Activated CD4-positive, alpha-beta T cell treated with anti-CD3 and anti-CD28 coated beads, Interleukin-2, amount 10 ng/mL, durations not matched to agents 24 days and 14 days (primary cell): ENCODE results near the gene ANKRD44. TPM values are rescaled to one million over a fixed set of nuclear protein-coding genes. Genes with fewer than 3 reads are reported as not detected.
"Not testable (repeated sequence)": the region's sequence is repeated elsewhere in the genome, so short reads cannot be mapped to it uniquely, and the experiment has no call there.

Source experiments
- DNase-seq: peaks from one replicate; pipeline ENCODE4 v3.0.0; 2022
- H3K27ac Mint-ChIP-seq: one replicate; pipeline ENCODE4 v1.8.0; 2022; ENCODE audit warnings: mild to moderate bottlenecking, mixed read lengths
- H3K27me3 Mint-ChIP-seq: one replicate; pipeline ENCODE4 v1.8.0; 2022; ENCODE audit warnings: mixed read lengths
- H3K36me3 Mint-ChIP-seq: one replicate; pipeline ENCODE4 v1.8.0; 2022; ENCODE audit warnings: low read depth, mild to moderate bottlenecking, mixed read lengths
- H3K4me1 Mint-ChIP-seq: one replicate; pipeline ENCODE4 v1.8.0; 2021; ENCODE audit warnings: mixed read lengths
- H3K4me3 Mint-ChIP-seq: one replicate; pipeline ENCODE4 v1.8.0; 2022; ENCODE audit warnings: mild to moderate bottlenecking, moderate library complexity, mixed read lengths
- H3K9me3 Mint-ChIP-seq: one replicate; pipeline ENCODE4 v1.8.0; 2021; ENCODE audit warnings: mixed read lengths
- intact Hi-C: fragments of 100-400 bp; cut with micrococcal nuclease; formaldehyde crosslinking; loops from one replicate; pipeline ENCODE4 v1.15.1; 2023
- total RNA-seq: library from RNA; stranded (reverse); gene quantifications from 2 replicates; pipeline ENCODE4 v1.2.3, GENCODE V29; 2022

Gene ANKRD44
- total RNA-seq, 1 donor from 2014 or later = 147 TPM

GRCh38 chr2:197030090-197030489 lies 280.5 kb downstream of the ANKRD44 start:
- peaks cover 27% of the 10 kb centered on the region for H3K4me1 Mint-ChIP-seq
- H3K4me3 Mint-ChIP-seq = no peak overlapping the region
- H3K9me3 Mint-ChIP-seq = peaks cover 9% of the 10 kb centered on the region
- DNase-seq = no peak
- no peak overlapping the region for H3K27ac Mint-ChIP-seq
- intact Hi-C loops = no loop called here
- H3K27me3 Mint-ChIP-seq = no peaks in the 10 kb centered on the region
- peaks cover 75% of the 10 kb centered on the region for H3K36me3 Mint-ChIP-seq

GRCh38 chr2:197028633-197029032 lies 281.9 kb downstream of the ANKRD44 start:
- Mint-ChIP-seq H3K4me1 (peaks cover 23% of the 10 kb centered on the region), H3K36me3 (peaks cover 74% of the 10 kb centered on the region), H3K9me3 (peaks cover 9% of the 10 kb centered on the region), H3K27ac (peak overlapping the region; percentile 39), H3K27me3 (no peaks in the 10 kb centered on the region), H3K4me3 (no peak overlapping the region)
- no peak for DNase-seq
- intact Hi-C loops = no loop called here

GRCh38 chr2:197028230-197028629 lies 282.4 kb downstream of the ANKRD44 start:
- peaks cover 9% of the 10 kb centered on the region for H3K9me3 Mint-ChIP-seq
- H3K4me3 Mint-ChIP-seq = no peak overlapping the region
- H3K27me3 Mint-ChIP-seq = no peaks in the 10 kb centered on the region
- H3K36me3 Mint-ChIP-seq = peaks cover 74% of the 10 kb centered on the region
- H3K27ac Mint-ChIP-seq = no peak overlapping the region
- no peak for DNase-seq
- intact Hi-C loops = no loop called here
- H3K4me1 Mint-ChIP-seq = peaks cover 23% of the 10 kb centered on the region

- intact Hi-C loops = no loop called here
- peaks cover 11% of the 10 kb centered on the region for H3K4me1 Mint-ChIP-seq
- H3K36me3 Mint-ChIP-seq = peaks cover 77% of the 10 kb centered on the region
- no peak for DNase-seq
- no peak overlapping the region for H3K4me3 Mint-ChIP-seq
- H3K9me3 Mint-ChIP-seq = no peaks in the 10 kb centered on the region
- H3K27ac Mint-ChIP-seq = no peak overlapping the region
- H3K27me3 Mint-ChIP-seq = no peaks in the 10 kb centered on the region
Measured at GRCh38 chr2:197024206-197024605, 286.4 kb downstream of the ANKRD44 start.

- H3K4me1 Mint-ChIP-seq, H3K27me3 Mint-ChIP-seq, DNase-seq, H3K4me3 Mint-ChIP-seq, intact Hi-C loops, H3K27ac Mint-ChIP-seq, H3K9me3 Mint-ChIP-seq: not testable (repeated sequence)
- peaks cover 61% of the 10 kb centered on the region for H3K36me3 Mint-ChIP-seq
Measured at GRCh38 chr2:197020921-197021320, 289.7 kb downstream of the ANKRD44 start.

GRCh38 chr2:197013098-197013497 lies 297.5 kb downstream of the ANKRD44 start:
- Mint-ChIP-seq H3K4me1 (peaks cover 6% of the 10 kb centered on the region), H3K4me3 (no peak overlapping the region), H3K9me3 (no peaks in the 10 kb centered on the region), H3K27me3 (no peaks in the 10 kb centered on the region), H3K27ac (peak overlapping the region; percentile 47), H3K36me3 (peaks cover 54% of the 10 kb centered on the region)
- intact Hi-C loops = loop anchor here (2.0 kb wide), 1 partner anchor 366 kb away; no protein-coding TSS in a partner anchor
- DNase-seq = no peak

- H3K4me3 Mint-ChIP-seq = no peak overlapping the region
- H3K36me3 Mint-ChIP-seq = peaks cover 58% of the 10 kb centered on the region
- H3K9me3 Mint-ChIP-seq = no peaks in the 10 kb centered on the region
- DNase-seq = peak; percentile 68
- peak overlapping the region; percentile 71 for H3K27ac Mint-ChIP-seq
- H3K27me3 Mint-ChIP-seq = no peaks in the 10 kb centered on the region
- H3K4me1 Mint-ChIP-seq = peaks cover 6% of the 10 kb centered on the region
- intact Hi-C loops = loop anchor here (2.0 kb wide), 1 partner anchor 367 kb away; no protein-coding TSS in a partner anchor
Measured at GRCh38 chr2:197011801-197012641, 298.6 kb downstream of the ANKRD44 start.

- peak overlapping the region; percentile 5 for H3K27ac Mint-ChIP-seq
- H3K9me3 Mint-ChIP-seq = no peaks in the 10 kb centered on the region
- intact Hi-C loops = no loop called here
- H3K4me1 Mint-ChIP-seq = peaks cover 6% of the 10 kb centered on the region
- no peak overlapping the region for H3K4me3 Mint-ChIP-seq
- no peaks in the 10 kb centered on the region for H3K27me3 Mint-ChIP-seq
- H3K36me3 Mint-ChIP-seq = peaks cover 65% of the 10 kb centered on the region
- DNase-seq = no peak
Measured at GRCh38 chr2:197011021-197011417, 299.6 kb downstream of the ANKRD44 start.

GRCh38 chr2:197010200-197011020 lies 300.2 kb downstream of the ANKRD44 start:
- Mint-ChIP-seq H3K4me3 (no peak overlapping the region), H3K9me3 (no peaks in the 10 kb centered on the region), H3K36me3 (peaks cover 66% of the 10 kb centered on the region), H3K4me1 (peaks cover 3% of the 10 kb centered on the region), H3K27ac (peak overlapping the region; percentile 5), H3K27me3 (no peaks in the 10 kb centered on the region)
- intact Hi-C loops = no loop called here
- no peak for DNase-seq

GRCh38 chr2:197008741-197009341 lies 301.7 kb downstream of the ANKRD44 start:
- H3K36me3 Mint-ChIP-seq = peaks cover 64% of the 10 kb centered on the region
- intact Hi-C loops, H3K4me1 Mint-ChIP-seq, H3K27me3 Mint-ChIP-seq, DNase-seq, H3K27ac Mint-ChIP-seq, H3K9me3 Mint-ChIP-seq, H3K4me3 Mint-ChIP-seq: not testable (repeated sequence)

- H3K27me3 Mint-ChIP-seq = no peaks in the 10 kb centered on the region
- peaks cover 2% of the 10 kb centered on the region for H3K4me1 Mint-ChIP-seq
- H3K36me3 Mint-ChIP-seq = peaks cover 58% of the 10 kb centered on the region
- H3K4me3 Mint-ChIP-seq = no peak overlapping the region
- no peak overlapping the region for H3K27ac Mint-ChIP-seq
- no peak for DNase-seq
- intact Hi-C loops = no loop called here
- H3K9me3 Mint-ChIP-seq = no peaks in the 10 kb centered on the region
Measured at GRCh38 chr2:197007716-197008628, 302.6 kb downstream of the ANKRD44 start.

GRCh38 chr2:197001921-197002320 lies 308.7 kb downstream of the ANKRD44 start:
- Mint-ChIP-seq H3K36me3 (peaks cover 53% of the 10 kb centered on the region), H3K27ac (no peak overlapping the region), H3K27me3 (no peaks in the 10 kb centered on the region), H3K4me3 (no peak overlapping the region), H3K4me1 (no peaks in the 10 kb centered on the region), H3K9me3 (no peaks in the 10 kb centered on the region)
- intact Hi-C loops = no loop called here
- no peak for DNase-seq

- no peak for DNase-seq
- intact Hi-C loops = no loop called here
- H3K9me3 Mint-ChIP-seq = no peaks in the 10 kb centered on the region
- H3K27ac Mint-ChIP-seq = no peak overlapping the region
- H3K4me1 Mint-ChIP-seq = peaks cover 9% of the 10 kb centered on the region
- H3K36me3 Mint-ChIP-seq = peaks cover 62% of the 10 kb centered on the region
- no peaks in the 10 kb centered on the region for H3K27me3 Mint-ChIP-seq
- H3K4me3 Mint-ChIP-seq = no peak overlapping the region
Measured at GRCh38 chr2:196995757-196996314, 314.7 kb downstream of the ANKRD44 start.
